HepG2 (cell line): ENCODE measurements around the gene STX4. TPM values are rescaled to one million over a fixed set of nuclear protein-coding genes. Genes with fewer than 3 reads are reported as not detected.

Experiments used
- GATA4 ChIP-seq: sonication (generic); IDR thresholded peaks from 2 replicates; pipeline ENCODE4 v1.6.1; 2016; ENCODE audit warnings: antibody characterized with exemption, low read depth, borderline replicate concordance
- KLF9 ChIP-seq: IDR thresholded peaks from 2 replicates; pipeline ENCODE4 v1.6.1; 2016; ENCODE audit warnings: low read depth
- SP4 ChIP-seq: sonication (generic); formaldehyde crosslinking; IDR thresholded peaks from 2 replicates; pipeline ENCODE4 v1.8.1; 2023; ENCODE audit warnings: mild to moderate bottlenecking, missing genetic modification reagents
- STAG1 ChIP-seq: sonication (generic); formaldehyde crosslinking; IDR thresholded peaks from 2 replicates; pipeline ENCODE4 v1.4.0; 2020; ENCODE audit warnings: missing genetic modification reagents
- TCF12 ChIP-seq, 2 experiments: fragments of 450-650 bp in 1 of 2; sonication (generic) in 1 of 2; formaldehyde crosslinking in 1 of 2; IDR thresholded peaks; 2 replicates each; pipeline versions ENCODE4 v1.6.1 to v1.8.0; 2017 to 2022; ENCODE audit warnings: antibody characterized with exemption in 1 of 2, mild to moderate bottlenecking in 1 of 2, missing genetic modification reagents in 1 of 2, moderate library complexity in 1 of 2
- ZBTB10 ChIP-seq: sonication (generic); formaldehyde crosslinking; IDR thresholded peaks from 2 replicates; pipeline ENCODE4 v1.4.0; 2020; ENCODE audit warnings: missing genetic modification reagents, borderline replicate concordance
- ZBTB4 ChIP-seq: sonication (generic); formaldehyde crosslinking; IDR thresholded peaks from 2 replicates; pipeline ENCODE4 v1.4.0; 2020; ENCODE audit warnings: missing genetic modification reagents, mild to moderate bottlenecking, borderline replicate concordance
- ZNF20 ChIP-seq: sonication (generic); formaldehyde crosslinking; IDR thresholded peaks from 2 replicates; pipeline ENCODE4 v1.4.0; 2020; ENCODE audit warnings: mild to moderate bottlenecking, moderate library complexity, missing genetic modification reagents
- ZNF207 ChIP-seq: fragments of 450-650 bp; IDR thresholded peaks from 2 replicates; pipeline ENCODE4 v1.6.1; 2016; ENCODE audit warnings: antibody characterized with exemption, borderline replicate concordance
- ZNF629 ChIP-seq: sonication (generic); formaldehyde crosslinking; conservative IDR thresholded peaks from 2 replicates; pipeline ENCODE4 v1.5.0; 2020; ENCODE audit warnings: missing genetic modification reagents
- ZNF720 ChIP-seq: sonication (generic); formaldehyde crosslinking; IDR thresholded peaks from 2 replicates; pipeline ENCODE4 v1.4.0; 2020; ENCODE audit warnings: missing genetic modification reagents
- polyA plus RNA-seq, 8 experiments: library from polyadenylated mRNA; depleted of rRNA in 3 of 8; stranded (reverse) in 7 of 8; unstranded in 1 of 8; fragments of >200 nt; fragmentation: Illumina TruSeq in 4 of 8; extraction: Trizol in 4 of 8; gene quantifications; 2 replicates each; pipeline versions ENCODE4 v1.2.1 to v1.2.3, GENCODE V29; 2011 to 2016; ENCODE audit warnings: low read depth in 4 of 8, missing spikeins in 1 of 8, mixed read lengths in 1 of 8; ENCODE audit not compliant: insufficient read depth in 1 of 8
- total RNA-seq, 5 experiments: library from RNA; depleted of rRNA; stranded (reverse); fragments of >200 nt; fragmentation: Illumina TruSeq; extraction: Trizol; gene quantifications; 2 replicates each; pipeline ENCODE4 v1.2.3, GENCODE V29; 2016; ENCODE audit warnings: low read depth in 1 of 5
- TF ChIP-seq, protein P1 (sequence below): sonication (generic); formaldehyde crosslinking; IDR thresholded peaks from 2 replicates; pipeline ENCODE4 v1.5.0; 2020; ENCODE audit warnings: missing genetic modification reagents
- TF ChIP-seq, protein P2 (sequence below): sonication (generic); formaldehyde crosslinking; IDR thresholded peaks from 2 replicates; pipeline ENCODE4 v1.4.0; 2020; ENCODE audit warnings: missing genetic modification reagents, borderline replicate concordance

Gene STX4
- total and polyA plus RNA-seq, 2 of the 13 experiments (the other 11 are each of a cell fraction or from before 2014, with no cell fraction given) = 29.2 to 34.6 TPM

DNA sequence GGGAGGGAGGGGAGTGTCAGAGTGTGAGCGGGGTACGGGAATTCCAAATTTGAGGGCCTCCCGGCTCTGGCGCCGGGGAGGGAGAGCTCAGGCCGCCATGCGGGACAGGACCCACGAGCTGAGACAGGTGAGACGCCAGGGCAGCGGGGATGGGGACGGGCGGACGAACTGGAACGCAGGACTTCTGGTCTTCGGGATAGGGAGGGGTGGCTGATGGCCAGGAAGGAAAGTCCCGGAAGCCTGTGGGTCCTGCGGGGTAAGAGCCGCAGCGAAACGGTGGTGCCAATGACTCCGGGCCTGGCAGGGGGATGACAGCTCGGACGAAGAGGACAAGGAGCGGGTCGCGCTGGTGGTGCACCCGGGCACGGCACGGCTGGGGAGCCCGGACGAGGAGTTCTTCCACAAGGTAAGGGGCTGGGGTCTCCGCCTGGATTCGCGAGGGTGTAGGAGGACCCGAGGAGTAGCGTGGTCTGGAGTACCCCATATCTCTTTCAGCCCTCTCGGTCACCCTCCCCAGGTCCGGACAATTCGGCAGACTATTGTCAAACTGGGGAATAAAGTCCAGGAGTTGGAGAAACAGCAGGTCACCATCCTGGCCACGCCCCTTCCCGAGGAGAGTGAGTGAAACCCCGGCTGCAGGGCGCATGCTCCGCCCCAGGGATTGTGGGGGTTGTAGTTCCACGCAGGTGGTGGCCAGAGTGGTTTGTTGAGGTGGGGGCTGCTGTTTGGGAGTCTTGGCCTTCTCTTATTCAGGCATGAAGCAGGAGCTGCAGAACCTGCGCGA is 543 bp downstream of the STX4 start (continued):
- TF ChIP-seq, protein P1, sequence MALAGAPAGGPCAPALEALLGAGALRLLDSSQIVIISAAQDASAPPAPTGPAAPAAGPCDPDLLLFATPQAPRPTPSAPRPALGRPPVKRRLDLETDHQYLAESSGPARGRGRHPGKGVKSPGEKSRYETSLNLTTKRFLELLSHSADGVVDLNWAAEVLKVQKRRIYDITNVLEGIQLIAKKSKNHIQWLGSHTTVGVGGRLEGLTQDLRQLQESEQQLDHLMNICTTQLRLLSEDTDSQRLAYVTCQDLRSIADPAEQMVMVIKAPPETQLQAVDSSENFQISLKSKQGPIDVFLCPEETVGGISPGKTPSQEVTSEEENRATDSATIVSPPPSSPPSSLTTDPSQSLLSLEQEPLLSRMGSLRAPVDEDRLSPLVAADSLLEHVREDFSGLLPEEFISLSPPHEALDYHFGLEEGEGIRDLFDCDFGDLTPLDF (CRISPR knock-in tag) = no peak; the same call in 1 of the 2 replicates
- TF ChIP-seq ZNF20 (CRISPR knock-in tag) (no peak), ZBTB10 (CRISPR knock-in tag) (no peak), ZNF720 (no peak), KLF9 (CRISPR knock-in tag) (peak; percentile 83), ZNF629 (peak; percentile 43; the same call in 1 of the 2 replicates), TCF12 (IDR thresholded peaks at IDR 0.05) (no peak), TCF12 (CRISPR knock-in tag; IDR thresholded peaks at IDR 0.05) (no peak; the same call in 1 of the 2 replicates), ZBTB4 (no peak), GATA4 (no peak), STAG1 (CRISPR knock-in tag) (peak; percentile 16), ZNF207 (no peak), SP4 (CRISPR knock-in tag) (peak; percentile 82; the same call in 1 of the 2 replicates)
- TF ChIP-seq, protein P2, sequence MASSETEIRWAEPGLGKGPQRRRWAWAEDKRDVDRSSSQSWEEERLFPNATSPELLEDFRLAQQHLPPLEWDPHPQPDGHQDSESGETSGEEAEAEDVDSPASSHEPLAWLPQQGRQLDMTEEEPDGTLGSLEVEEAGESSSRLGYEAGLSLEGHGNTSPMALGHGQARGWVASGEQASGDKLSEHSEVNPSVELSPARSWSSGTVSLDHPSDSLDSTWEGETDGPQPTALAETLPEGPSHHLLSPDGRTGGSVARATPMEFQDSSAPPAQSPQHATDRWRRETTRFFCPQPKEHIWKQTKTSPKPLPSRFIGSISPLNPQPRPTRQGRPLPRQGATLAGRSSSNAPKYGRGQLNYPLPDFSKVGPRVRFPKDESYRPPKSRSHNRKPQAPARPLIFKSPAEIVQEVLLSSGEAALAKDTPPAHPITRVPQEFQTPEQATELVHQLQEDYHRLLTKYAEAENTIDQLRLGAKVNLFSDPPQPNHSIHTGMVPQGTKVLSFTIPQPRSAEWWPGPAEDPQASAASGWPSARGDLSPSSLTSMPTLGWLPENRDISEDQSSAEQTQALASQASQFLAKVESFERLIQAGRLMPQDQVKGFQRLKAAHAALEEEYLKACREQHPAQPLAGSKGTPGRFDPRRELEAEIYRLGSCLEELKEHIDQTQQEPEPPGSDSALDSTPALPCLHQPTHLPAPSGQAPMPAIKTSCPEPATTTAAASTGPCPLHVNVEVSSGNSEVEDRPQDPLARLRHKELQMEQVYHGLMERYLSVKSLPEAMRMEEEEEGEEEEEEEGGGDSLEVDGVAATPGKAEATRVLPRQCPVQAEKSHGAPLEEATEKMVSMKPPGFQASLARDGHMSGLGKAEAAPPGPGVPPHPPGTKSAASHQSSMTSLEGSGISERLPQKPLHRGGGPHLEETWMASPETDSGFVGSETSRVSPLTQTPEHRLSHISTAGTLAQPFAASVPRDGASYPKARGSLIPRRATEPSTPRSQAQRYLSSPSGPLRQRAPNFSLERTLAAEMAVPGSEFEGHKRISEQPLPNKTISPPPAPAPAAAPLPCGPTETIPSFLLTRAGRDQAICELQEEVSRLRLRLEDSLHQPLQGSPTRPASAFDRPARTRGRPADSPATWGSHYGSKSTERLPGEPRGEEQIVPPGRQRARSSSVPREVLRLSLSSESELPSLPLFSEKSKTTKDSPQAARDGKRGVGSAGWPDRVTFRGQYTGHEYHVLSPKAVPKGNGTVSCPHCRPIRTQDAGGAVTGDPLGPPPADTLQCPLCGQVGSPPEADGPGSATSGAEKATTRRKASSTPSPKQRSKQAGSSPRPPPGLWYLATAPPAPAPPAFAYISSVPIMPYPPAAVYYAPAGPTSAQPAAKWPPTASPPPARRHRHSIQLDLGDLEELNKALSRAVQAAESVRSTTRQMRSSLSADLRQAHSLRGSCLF (CRISPR knock-in tag) = no peak
